Superior temporal gyrus (tissue), 1 donor: ENCODE results near the gene SLCO2A1.

Source experiments
- DNase-seq: peaks from one replicate; pipeline ENCODE4 v3.0.0-alpha.2; 2016; ENCODE audit errors: extremely low spot score

Gene SLCO2A1

DNA sequence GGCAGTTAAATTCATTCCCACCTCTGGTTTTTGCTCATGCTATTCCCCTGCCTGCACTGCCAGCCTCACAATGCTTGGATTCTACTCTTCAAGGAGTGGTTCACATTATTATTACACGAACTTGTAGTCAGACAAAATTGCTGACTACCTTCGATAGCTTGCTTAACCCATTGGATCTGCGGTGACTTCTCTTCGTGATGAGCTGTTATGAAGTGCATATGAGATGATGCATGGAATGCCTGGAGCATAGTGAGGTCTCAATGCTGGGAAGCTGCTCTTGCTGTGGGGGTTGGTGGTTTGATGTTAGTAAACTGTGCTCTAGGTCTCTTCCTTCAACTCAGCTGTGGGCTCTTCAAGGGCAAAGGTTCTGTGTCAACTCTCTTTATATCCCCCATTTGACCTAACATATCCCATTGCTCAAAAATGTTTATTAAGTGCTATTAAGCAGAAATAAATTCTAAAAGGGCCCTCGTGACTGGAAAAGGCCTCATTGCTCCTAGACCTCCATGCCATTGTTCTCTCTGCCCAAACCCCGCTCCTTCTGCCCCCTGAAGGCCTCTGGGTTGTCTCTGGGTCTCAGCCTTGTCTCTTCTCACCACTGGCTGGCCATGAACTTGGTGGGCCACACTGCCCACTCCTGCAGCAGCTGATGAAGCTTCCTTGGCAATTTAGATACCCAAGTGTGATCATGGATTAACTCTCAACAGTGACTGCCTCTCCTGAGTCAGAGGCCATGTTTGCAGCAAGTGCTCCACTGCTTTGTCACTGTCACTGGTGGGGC lies 4.5 kb upstream of the SLCO2A1 start:
- DNase-seq, result no peak

DNA sequence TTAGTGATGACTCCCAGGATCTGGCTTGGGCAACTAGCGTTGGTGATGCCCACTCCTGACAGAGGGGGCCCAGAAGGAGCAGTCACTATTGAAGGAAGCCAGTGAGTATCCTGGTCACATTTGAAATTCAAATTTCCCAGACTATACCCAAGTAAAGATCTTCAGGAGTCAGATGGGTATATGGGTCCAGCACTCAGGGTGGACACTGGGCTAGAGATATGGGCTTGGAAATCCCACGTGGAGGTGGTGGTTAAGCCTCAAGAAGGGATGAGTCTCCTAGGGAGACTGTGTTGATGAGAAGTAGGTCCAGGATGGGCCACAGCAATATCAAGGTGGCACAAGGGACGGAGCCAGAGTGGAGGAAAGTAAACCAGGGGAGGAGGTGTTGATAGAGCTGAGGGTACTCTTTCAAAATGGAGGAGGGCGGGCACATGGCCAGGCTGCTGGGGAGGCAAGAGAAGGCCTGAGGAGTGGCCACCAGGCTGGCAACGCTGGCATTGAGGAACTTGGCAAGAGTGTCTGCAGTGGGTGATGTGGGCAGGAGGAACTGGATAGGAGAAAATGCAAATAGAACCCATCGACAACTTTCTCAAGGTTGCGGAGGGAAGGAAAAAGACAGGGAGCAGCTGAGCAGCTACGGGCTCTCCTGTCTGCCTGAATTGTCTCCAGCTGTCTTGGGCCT lies 3.7 kb upstream of the SLCO2A1 start:
- no peak for DNase-seq

GRCh38 chr3:134031348-134031915 lies 1.7 kb upstream of the SLCO2A1 start:
- no peak for DNase-seq

GRCh38 chr3:134030379-134031347 lies 938 bp upstream of the SLCO2A1 start:
- peak; percentile 22 for DNase-seq

- no peak for DNase-seq
Measured at GRCh38 chr3:134029256-134029733, 430 bp downstream of the SLCO2A1 start.

DNA sequence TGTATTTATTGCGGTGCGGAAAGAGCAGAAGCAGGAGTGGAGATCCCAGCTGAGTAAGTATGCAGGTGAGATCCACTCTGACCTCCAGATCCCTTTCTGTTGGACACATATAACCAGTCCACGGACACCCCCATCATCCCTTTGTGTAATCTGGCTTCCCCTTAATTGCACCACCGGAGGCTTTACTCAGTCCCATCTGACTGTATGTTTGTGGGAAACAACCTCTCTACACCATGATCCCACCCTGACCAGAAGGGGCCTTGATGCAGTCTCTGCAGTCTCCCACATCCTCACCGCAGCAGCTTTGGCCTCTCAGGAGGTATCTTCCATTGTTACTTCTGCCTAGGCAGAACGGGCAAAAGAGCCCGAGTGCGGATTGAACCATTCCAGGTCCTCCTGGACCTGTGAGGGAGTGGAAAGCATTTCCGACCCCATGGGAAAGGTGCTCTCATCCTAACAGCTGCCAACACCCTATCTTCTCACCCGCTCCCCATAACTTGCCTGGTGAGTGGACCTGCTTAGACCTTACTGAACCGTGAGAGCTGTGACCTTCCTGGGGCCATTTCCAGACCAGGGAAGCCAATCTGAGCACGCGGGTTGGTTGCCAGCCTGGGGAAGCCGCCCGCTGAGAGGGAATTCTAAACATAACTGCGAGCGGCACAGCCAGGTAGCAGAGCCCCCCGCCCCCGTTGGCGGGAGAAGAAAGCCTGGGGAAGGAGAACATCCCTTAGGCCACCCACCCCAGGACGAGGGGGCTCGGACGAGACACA lies 1.1 kb downstream of the SLCO2A1 start:
- no peak for DNase-seq

- DNase-seq, result no peak
Measured at GRCh38 chr3:134027631-134028030, 2.1 kb downstream of the SLCO2A1 start.

DNA sequence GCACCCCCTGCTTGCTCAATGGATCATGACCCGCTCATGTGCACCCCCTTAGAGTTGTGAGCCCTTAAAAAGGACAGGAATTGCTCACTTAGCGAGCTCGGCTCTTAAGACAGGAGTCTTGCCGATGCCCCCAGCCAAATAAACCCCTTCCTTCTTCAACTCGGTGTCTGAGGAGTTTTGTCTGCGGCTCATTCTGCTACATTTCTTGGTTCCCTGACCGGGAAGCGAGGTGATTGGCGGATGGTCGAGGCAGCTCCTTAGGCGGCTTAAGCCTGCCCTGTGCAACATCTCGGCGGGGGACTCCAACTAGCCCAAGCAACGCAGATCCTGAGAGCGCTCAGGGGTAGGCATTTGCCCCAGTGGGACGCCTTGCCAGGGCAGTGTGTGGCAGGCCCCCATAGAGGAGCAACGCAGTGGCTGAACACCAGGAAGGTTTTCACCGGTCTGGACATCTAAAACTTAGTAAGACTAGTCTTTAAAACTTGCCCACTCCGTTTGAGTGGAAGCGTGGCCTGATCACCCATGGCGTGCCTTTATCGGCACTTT lies 9.5 kb downstream of the SLCO2A1 start:
- no peak for DNase-seq

DNA sequence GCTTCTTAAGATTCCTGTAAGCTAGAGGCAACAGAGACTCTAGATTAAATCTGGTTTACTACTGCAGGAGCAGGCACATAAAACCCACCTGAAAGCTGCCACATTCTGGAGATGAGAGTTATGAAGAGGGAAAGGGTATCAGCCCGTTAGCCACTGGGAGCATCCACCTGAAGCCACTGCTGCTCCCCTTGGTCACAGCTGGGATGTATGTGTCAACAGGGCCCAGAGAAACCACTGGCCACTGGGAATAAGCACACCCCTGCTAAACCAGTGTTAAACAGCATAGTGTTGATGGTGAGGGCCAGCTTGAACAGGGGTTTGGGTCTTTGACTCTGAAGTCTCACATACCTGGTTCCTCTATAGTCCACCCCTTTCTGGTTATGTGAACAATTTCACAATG lies 10.9 kb downstream of the SLCO2A1 start:
- DNase-seq, result no peak

DNA sequence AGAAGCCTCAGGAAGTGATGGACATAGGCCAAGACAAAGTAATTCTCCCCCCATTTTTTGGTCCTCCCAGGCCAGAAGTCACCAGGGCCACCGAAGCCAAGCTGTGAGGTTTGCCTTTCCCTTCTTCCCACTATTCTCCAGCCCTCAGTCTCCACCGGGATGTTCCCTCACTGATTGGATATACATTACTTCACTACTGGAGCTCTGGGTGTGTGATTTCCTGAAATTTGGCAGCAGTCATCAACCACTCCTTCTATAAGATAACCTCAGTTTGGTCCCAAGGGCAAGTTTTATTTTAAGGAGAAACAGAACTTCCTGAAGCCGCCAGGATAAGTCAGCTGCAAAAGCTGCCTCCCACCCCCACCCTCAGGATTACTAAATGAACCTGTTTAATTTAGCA lies 11.3 kb downstream of the SLCO2A1 start:
- no peak for DNase-seq

- no peak for DNase-seq
Measured at GRCh38 chr3:134017490-134017889, 12.2 kb downstream of the SLCO2A1 start.

DNA sequence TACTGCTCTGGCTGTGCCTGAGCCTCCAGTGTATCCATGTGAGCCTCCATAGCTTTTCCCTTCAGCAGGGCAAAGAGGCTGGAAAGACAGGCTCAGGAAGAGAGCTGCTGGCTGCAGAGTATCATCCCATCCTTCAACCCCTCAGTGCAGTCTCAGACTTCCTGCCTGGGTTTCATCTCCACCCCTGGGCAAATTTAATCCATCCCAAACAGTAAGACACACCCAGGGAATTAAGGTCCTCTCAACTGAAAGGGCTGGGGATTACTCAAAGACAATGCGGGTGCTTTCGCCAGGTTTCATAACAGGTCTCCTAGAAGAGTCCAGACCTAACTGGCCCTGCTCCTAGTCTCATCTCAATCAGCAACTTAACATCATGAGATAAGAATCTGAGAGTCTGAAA lies 15.5 kb downstream of the SLCO2A1 start:
- DNase-seq, result no peak

DNA sequence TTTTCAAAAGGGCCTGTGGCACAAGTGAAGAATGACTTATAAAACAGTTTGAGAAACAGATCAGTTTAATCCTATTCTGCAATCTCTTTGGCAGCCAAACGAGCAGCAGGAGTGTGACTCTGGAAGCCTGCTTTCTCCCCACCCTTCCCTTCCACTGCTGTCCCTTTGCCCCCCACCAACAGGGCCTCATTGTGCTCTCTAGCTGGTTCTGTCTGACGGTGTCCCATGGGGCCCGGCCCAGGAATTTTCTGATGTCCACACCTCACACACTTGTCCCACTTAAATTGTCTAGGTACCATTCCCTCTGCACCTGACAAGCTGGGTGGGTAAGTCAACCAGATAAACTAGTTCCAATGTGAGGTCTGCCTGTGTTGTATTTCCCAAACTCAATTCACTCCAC lies 16.4 kb downstream of the SLCO2A1 start:
- no peak for DNase-seq

GRCh38 chr3:134009345-134010000 lies 20.3 kb downstream of the SLCO2A1 start:
- DNase-seq, result no peak

- DNase-seq, result no peak
Measured at GRCh38 chr3:134008630-134009156, 21.0 kb downstream of the SLCO2A1 start.

DNA sequence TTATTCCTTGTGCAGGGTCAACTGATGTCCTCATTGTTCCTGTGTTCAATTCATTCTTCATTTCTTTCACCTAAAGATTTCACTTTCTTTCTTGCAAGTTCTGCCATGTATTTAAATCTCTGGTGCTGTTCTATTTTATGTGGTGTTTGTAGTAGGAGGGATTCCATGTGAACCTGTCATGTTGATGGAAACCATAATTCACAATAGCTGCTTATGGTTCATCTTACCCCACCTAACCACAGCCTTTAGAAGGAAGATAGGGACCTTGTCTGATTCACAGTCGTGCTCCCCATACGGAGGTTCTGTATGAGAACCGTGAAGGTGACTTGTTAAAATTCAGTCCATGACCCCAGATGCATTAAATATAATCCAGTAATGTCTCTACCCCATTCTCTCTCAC lies 21.9 kb downstream of the SLCO2A1 start:
- no peak for DNase-seq

GRCh38 chr3:134004841-134005240 lies 24.9 kb downstream of the SLCO2A1 start:
- no peak for DNase-seq

- DNase-seq, result no peak
Measured at GRCh38 chr3:134003066-134003465, 26.7 kb downstream of the SLCO2A1 start.

DNA sequence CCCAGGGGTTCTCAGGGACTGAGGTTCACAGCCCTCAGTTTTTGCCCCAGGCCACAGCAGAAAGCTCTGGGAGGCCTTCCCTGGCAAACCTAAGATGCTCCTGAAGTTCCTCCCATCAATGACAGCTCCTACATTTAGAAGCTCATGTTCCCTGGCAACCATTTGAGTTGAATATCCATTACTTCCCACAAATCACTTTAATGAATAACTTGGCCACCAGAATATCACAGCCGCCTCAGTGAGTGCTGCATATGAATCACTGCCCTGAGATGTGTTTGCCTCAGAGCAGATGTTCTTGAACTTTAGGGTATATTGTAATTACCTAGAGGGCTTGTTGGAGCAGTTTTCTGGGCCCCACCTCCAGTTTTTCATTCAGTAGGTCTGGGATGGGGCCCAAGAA lies 27.4 kb downstream of the SLCO2A1 start:
- DNase-seq, result no peak

DNA sequence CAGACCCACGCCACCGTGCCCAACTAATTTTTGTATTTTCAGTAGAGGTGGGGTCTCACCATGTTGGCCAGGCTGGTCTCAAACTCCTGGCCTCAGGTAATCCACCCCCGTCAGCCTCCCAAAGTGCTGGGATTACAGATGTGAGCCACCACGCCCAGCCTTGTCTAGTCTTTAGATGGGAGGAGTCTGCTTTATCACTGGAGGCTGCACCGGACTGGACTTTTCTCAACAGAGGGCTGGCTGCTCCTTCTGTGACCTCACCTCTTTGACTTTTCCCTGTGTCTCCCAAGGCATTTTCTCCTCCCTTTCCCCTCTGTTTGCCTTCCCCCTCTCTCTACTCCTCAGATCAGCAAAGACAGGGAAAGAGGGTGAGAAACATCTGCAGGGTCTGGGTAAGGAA lies 28.5 kb downstream of the SLCO2A1 start:
- no peak for DNase-seq
